ENCODE results near the gene SMYD2.

Gene SMYD2

DNA sequence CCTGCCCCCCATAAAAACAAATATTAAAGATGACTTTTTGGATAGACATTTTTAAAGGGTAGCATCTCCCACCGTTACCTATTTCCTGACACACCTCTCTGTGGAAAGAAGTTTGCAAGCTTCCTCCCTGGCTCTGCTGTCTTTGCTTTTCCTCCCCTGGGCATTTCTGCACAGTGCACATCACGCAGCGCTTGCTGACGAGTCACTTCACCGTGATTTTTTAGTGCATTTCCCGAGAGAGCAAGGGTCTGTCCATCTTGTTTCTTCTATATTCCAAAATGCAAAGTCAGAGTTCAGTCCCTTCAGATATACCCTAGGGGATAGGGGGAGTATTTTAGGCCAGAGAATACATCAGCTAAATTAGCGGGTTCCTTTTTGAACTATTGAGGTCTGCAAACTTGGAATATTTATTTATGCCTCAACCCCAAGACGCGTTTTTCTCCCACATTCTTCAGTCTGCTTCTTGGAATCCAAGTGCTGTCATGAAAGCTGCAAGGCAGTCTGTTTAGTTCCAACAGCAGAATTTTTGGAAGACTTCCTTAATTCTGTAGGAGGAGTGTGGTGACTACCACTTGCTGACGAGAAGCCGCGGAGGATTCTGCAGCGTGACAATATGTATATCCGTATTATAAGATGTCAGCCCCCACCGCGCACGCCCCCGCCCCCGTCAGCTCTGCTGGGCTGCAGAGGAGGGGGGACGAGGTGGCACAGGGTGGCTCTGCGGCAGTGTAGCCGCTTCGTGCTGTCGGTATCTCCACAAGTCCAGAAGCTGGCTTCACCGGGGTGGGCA, 22.4 kb downstream of the SMYD2 start:
- DNase-seq, result no peak

DNA sequence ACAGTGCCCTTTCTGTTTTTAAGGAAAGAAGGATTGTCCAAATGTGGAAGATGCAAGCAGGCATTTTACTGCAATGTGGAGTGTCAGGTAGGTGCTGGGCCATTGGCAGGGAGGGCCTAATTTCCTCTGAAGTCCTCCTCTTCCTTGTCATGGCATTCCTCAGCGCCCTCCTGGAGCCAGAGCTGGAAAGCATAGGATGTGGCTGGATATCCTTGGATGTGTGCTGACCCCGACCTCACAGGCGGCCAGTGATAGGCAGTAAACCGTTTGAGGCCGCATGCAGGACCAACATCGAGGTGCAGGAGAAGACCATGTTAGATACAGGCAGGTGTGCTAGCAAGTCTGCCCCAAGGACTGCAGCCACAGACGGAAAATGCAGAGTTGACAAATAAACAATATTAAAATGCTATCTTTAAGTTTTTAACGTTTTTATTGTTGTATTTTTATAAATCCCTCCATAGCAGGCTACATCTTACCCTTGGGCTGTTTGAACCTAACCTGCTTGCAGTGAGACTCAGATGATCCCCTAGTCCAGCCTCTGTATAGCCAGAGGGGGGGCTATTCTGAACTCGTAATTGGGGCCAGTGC, 24.3 kb downstream of the SMYD2 start:
- no peak for DNase-seq

DNA sequence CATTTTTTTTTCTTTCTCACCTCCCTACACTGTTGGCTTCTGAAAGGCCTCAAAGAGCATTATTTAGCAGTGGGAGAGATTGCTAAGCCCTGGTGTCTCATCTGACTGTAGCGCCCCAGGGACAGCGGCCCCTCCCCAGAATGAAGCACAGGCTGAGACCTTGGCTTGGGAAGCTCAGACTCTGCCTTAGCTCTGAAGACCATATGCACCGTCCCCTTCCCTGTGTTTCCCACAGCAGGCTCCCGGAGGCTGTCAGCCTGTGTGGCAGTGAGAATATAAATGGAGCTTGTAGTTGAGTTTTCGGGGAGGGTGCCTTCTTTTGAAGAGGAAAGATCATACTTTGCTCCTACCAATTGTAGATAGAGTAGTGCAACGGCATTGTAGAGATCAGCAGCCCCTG, 25.3 kb downstream of the SMYD2 start:
- DNase-seq, result no peak

DNA sequence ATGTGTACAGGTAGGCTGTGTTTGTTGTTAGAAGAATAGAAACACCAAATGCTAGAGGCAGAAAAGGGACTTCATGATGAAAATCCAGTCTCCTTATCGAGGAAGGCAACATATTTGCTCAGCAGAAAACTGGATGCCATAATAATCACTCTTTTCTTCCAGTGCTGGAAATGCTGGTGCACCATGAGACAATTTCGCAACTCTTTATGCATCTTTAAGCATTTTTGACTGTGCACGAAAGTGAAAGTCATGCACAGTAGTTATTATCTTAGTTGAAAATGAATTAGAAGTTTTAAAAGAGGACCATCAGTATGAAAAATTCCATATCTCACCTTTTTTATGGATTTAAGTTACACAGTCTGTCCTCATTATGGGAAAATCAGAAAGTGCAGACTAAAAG, 29.1 kb downstream of the SMYD2 start:
- DNase-seq, result no peak

DNA sequence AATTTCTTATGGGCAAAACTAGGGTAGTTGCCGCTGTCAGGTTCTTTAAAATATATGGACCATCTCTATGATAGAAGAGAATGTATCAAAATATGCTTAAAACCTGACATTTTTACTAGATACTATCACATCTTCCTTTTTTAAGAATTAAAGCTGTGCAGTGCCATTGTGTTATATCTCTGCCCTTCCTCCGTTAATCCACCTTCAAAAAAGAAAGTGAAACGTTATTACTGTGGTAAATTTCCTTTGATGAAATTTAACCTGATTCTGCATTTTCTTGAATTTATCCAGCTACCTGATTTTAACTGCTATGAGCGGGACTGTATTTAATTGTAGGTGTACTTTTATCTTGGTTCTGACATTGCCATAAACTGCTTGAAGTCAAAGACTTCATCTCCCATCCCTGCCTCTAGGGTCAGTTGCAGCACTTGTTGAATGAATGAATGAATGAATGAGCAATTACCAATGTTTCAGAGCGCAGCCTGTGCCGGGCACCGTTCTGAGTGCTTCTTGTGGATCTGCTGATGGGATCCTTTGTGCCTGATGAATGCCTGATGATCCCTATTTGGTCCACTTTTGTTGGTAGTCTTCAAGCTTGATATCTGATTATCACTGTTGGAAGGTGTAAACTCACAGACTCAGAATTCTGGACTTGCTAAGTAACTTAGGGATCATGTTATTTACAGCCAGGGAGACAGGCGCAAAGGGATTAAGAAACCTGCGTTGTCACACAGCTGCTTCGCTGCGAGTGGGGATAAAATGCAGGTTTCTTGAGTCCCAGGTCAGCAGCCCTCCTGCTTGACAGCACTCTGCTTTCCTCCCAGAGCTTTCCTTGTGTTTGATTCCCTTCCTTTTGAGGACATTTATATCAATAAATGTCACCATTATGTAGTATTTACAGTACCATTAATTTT, 30.1 kb downstream of the SMYD2 start:
- no peak for DNase-seq

DNA sequence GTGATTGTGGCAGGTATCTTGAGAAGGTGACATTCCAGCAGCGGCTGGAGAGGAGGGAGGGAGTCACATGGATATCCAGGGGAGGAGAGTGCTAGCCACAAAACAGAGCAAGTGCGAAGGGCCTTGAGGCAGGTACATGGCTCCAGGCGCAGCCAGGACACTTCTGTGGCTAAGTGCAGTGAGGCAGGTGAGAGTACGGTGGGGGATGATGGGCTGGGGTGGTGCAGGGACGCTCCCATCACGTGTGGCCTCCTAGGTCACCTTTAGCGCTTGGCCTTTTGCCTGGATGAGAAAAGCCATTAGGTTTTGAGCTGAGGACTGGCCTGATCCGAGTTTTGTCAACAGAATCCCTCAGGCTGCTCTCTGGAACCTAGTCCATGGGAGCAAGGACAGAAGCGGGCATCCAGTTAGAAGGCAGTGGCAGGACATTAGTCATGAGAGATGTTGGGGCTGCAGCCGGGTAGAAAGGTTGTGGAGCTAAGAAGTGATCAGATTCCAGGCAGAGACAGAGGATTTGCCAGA, 31.6 kb downstream of the SMYD2 start:
- DNase-seq, result no peak

DNA sequence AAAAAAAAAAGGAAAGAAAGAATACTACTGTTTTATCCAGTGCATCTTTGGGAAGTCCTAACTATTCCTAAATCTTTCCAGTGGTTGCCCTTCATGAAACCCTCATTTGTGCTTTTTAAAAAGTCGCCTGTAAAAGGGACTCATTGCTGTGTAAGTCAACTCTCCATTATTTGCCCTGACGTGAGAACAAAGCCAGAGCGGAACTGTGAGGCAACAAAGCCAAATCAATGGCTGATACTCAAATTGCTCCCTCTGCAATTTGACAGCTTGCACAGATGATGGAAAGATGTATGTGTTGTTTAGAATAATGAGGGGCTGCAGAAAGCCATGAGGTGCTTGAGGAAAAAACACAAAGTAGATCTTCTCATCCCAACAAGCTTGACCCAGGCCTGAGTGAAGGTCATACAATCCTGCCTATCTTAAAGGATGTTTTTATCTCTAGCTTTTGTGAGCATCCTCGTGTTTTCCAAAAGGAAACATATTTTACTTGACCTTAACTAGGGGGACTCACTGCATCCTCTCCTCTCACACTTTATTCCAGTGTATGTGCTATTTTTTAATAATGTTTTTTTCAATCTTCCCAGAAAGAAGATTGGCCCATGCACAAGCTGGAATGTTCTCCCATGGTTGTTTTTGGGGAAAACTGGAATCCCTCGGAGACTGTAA, 33.4 kb downstream of the SMYD2 start:
- DNase-seq, result no peak

DNA sequence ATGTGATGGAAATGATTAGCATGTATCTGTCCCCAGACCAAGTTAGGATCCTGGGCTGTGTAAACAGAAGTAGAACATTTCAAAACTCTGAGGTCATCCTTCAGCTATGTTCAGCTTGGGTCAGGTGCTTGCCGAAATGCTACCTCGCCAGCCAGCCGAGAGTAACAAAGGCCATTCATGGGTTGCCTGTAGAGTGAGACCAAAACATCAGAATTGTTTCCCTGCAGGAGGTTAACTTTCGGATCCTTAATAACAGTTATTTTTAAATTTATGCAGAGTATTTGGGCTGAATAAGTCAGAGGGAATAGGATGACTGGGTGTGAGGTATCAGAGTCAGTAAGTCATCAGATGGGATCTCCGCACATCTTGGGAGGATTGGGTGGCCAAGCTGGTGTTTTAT, 35.6 kb downstream of the SMYD2 start:
- no peak for DNase-seq

DNA sequence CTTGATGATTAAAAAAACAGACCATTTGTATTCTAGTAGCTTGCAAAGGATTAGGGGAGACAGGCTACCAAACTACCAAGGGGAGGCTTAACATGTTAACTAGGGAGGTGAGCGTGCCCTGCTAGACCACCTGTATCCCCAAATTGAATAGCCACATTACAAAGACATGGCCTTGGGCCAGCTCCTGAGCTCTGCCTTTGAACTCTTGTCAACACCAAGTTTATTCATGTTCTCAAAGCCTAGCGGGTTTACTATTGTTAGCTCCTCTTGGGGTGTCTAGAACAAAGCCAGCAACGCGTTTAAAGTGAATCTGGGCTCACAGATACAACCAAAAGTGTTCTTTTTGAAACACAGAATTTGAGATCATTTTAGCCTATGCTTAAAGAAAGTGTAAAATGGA, 36.3 kb downstream of the SMYD2 start:
- DNase-seq, result no peak

DNA sequence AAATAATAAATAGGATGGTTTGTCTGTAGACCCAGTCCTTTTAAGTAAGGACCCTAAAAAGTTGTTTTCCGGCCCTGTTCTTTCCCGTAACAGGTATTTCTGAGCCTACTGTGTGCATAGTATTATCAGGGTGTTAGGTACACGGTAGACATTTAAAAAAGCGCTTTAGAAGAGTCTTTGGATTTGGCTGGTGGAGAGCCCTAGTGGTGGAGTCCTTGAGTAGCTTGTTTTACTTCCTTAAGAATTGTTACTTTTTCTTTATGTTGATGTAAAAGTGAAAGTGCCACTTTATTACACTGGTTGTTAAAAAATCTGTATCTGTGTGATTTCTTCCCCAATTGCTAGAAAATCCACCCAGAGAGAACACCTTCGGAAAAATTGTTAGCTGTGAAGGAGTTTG, 36.8 kb downstream of the SMYD2 start:
- DNase-seq, result no peak

DNA sequence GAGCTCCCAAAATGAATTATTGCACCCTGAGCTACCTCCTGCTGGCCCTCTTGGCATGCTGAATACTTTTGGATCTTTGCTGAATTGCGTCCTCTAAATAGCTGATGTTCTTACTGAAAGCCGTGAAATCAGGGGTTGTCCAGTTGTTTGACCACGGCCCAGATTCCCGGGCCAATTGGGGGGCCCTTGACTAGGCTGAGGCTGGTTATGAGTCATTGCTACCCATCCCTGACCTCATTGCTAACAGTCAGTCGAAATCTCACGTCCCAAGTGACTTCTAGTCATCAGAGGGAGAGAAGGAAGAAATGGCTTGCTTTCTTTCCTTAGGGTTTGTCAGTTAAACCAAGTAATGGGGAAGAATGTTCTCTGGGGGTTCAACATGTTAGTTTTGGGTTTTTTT, 37.4 kb downstream of the SMYD2 start:
- no peak for DNase-seq

DNA sequence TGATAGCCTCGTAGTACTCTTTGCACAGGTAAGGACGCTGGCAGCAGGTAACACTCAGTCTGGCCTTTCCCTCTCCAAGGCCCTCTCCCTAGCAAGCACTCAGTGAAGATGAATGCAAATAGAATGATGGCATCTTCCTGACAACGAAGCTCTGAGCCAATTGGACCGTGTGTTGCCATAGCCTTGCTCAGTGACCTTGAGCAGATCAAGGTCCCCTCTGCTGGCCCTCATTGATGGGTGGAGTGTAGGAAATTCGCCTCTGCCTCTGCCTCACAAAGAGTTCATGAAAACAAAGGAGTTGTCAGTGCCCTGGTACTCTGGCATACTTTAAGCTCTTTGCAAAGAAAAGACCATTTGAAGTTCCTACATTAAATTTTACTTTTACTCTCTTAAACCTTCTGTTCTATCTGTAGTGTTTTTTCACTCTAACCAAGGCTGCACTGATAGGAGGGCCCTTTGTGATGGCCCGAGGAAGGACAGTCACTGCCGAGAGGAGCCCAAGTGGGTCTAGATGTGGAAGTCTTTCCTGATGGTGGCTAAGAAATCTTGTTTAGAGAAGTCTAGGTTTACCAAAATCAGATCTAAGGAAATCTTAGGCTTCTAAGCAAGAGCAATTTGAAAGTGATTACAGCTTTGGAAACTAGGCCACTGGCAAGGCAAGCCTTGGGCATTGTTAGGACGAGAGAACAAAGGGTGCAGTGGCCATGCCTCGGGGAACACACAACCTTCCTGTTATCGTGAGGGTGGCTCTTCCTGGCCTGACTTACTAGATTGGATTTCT, 38.2 kb downstream of the SMYD2 start:
- no peak for DNase-seq

DNA sequence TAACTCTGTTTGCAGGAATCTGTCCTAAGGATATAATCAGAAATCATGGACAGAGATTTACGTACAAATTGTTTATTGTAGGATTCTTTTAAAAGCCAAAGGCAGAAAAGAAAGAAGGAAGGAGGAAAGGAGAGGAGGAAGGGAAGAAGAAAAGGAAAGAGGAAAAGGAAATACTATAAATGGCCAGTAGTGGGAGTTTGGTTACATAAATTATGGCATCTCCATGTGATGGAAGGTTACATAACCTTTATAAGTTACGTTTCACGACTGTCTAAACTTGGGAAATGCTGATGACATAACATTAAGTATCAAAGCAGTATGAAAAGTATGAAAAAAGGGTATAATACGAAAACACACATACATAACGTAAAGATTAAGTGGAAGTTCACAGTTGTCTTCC, 39.0 kb downstream of the SMYD2 start:
- no peak for DNase-seq

DNA sequence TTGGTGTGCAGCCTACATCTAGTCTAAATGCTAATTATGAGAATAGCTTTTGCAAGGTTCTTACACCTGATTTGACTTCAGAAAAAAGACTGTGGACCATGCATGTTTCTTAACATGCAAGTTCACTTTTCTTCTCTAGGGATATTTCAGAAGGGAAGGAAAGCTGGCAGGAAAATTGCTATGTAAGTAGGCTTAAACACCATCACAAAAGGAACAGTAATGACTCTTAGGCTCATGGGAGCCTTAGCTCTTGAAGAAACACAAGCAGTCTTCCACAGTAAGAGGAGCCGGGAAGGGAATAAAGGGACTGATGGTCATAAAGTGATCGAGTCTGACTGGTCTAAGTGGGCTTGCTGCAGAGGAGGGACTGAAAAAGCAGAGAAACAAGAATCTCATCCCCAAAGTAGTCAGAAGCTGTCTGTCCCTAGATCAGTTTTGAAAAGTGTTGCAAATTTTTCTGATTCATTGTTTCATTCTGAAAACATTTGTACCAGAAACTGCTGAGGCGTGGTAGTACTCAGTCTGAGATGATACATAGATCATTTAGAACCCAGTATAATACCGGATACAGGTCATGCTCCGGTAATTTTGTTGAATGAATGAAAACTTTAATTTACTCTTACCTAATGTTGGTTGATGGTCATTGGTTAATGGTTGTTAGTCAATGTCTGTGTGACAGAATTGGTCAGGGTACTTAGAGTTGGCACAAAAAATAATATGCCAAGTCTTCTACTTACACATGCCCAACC, 40.9 kb downstream of the SMYD2 start:
- no peak for DNase-seq

DNA sequence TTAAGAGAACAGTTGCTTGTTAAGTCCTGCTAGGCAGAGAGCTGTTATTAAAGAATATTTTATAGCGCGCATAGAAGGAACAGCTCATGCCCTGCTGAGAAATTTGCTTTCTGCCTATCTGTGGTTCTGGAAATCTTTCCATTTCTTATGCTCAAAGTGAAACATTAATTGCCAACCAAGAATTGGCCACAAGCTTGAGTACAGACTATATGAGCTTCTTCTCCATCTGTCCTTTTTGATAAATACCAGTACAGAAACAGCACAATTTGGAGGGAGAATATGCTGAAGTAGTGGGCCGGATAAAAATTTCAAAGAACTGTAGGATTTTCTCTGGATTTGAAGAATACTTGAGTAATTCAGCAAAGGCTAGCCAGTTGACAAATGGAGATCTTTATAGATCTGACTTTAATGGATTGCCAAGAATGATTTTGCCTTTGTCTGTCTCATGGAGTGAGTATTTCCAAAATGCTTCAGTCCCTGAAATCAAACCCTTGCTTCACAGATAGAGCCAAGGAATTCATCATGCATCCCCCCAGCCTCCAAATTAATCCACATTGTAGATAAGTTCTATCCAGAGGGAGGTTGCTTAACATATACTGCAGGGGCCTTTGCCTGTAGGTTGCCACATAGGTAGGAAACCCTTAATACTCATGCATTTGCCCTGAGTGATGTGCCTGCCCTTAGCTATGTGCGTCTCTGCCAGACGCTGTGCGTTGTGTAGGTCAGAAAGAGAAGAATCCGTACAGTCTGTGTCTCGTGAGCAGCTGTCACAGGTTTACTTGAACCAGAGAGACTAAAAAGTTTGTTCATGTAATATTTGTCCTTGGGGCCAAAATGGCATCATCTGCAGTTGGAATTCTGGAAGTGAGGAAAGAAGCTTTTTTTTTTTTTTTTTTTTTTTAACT, 44.2 kb downstream of the SMYD2 start:
- DNase-seq, result no peak

DNA sequence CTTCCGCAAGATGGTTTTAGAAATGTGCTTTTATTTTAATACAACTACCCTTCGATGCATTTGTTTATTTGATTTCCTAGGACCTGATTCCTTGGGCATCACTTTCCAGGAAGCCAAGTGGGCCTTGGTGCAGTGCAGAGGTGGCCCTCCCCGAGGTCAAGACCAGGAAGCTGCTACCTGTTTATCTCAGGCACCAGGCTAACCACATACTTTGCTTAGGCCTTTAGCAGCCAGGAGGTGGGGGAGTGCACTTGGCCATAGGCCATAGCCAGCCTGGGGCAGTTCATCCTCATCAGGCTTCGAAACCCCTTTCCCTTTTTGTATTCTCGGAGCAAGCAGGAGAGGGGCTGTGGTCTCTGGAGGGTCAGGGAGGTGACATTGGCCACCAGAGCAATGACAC, 45.4 kb downstream of the SMYD2 start:
- no peak for DNase-seq

DNA sequence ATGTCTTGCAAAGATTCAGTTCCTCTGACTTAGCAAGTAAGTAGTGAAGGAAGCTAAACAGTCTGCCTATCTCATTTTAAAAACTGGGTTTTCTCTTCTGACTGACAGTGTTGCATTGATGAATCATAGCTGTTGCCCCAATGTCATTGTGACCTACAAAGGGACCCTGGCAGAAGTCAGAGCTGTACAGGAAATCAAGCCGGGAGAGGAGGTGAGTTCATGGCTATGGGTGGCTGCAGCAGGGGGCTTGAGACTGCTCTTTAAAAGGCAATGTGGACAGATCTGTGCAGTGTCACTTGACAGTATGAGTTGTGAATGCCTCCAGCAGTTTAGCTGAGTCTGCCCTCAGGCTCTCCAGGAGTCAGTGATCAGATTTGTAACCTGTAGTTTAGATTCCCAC, 46.6 kb downstream of the SMYD2 start:
- DNase-seq, result no peak

DNA sequence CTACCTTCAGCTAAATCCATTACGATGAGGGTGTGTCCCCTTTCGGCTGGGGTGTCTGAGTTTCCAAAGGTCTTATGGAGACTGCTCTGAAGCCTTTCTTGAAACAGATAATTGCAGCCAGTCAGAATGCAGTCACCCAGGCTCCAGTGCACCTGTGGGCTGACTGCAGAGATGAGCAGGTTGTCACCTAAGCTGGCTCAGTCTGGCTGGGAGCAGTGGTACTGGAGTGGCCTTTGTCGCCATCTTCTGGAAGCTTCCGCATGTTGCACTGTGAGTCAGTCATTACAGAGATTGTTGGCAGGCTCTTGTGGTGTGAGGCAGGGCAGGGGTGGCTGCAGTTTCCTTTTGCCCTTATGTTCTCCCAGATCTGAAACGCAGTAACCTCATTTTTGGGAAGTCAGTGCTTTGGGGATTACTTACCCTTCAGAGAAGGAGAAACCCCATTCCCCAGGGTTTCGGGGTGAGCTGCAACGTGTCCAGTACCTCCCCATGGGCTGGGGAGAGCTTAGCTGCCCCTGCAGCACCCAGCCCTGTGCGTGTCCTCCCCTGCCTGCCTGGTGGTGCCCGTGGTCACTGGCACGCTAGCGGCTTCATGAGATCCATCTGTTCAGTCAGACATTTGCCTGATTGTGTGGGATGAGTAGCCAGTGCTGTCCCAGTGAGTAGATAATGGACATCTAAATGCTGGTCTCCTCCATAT, 48.0 kb downstream of the SMYD2 start:
- DNase-seq, result peak; percentile 79

DNA sequence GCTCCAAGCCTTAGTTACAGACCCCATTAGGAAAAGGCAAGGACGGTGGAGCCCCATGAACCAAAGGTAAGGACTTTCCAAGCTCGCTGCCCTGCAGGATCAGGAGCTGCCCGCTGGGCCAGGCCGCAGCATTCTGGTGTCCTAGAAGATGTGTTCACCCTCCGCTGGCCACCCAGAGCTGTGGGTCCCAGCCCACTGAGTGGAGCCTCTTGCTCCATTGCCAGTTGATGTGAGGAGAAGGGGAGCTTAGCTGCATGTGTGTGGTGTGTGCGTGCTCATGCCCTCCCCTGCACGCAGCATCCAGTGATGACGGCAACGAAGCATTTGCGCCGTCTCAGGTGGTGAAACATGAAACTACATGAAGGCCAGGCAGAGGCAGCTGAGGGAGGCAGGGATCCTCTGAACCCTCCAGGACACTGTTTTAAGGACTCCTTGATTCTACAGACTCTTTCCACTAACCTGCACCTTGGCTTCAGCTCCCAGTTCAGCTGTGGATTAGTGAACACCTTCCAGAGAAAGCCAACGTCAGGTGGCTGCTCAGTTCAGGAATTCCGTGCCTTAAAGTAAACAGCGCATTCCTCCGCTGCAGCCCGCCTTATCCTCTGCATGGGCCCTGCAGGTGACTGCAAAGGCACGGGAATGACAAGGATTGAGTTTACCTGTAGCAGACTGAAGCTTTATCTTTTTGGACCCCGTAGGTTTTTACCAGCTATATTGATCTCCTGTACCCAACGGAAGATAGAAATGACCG, 48.7 kb downstream of the SMYD2 start:
- DNase-seq, result no peak
